ENCODE measurements around the gene NGF. TPM values are rescaled to one million over a fixed set of nuclear protein-coding genes. Genes with fewer than 3 reads are reported as not detected.
"Not testable (repeated sequence)": the region's sequence is repeated elsewhere in the genome, so short reads cannot be mapped to it uniquely, and the experiment has no call there.

NGF gene
- total RNA-seq: not detected in 2 replicates
- total RNA-seq (2013): 0.05 TPM
- polyA plus RNA-seq: not detected in 2 replicates
- not detected in 2 replicates for polyA minus RNA-seq

DNA sequence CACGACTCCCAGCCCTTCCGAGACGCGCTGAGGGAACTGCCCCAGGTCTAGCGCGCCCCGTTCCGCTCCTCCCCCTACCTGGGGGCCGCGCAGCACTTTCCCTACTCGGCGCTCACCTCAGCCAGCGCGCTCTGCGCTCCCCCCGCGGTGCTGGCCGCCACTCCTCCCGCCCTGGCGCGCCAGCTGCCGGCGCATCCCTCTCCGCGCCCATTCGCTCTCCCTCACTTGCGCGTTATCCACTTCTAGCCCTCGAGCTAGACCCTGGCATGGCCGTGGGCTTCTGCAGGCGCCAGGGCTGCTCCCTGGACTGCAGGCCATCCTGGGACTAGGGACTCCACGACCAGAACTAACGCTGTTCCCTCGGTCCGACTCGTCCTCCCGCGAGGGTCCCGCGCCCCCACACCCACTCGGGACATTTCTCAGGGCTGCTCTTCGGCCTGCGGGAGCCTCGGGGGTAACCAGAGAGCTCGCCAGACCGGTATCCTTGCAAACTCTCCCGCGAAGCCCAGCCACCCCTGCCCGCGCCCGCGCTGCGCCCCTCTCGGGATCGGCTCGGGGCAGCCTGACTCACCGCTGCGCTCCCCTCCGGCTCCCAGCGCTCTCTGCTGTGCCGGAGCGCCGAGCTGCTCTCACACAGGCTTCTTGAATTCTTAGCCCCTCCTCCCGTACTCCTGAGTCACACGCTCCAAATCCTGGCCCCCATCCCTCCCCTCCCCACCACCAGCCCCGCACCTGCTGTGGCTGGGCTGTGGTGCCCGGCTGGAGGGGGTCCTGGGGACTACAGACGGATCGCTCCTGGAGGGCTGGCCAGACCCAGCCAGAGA lies at the start of gene NGF:
Gene NGF (minus strand): TSS at position 617 of the 824 bp plus-strand sequence. CDS start 51,454 bp downstream, outside the sequence.
- Histone ChIP-seq H2AFZ (ENCODE audit: insufficient read depth, low read depth, low read length, poor library complexity, severe bottlenecking) (no peak within 1 kb of the TSS), H3K27ac (ENCODE audit: low read length in 2 of 2) (no peak within 1 kb of the TSS), H3K79me2 (ENCODE audit: control insufficient read depth, insufficient read depth, low read length) (no peaks in the 10 kb centered on the region), H3K4me1 (ENCODE audit: control insufficient read depth in 2 of 2, insufficient read depth in 2 of 2, low read length in 2 of 2) (no peaks in the 10 kb centered on the region), H3K4me3 (ENCODE audit: control extremely low read depth in 1 of 5, extremely low read depth in 1 of 5, insufficient read depth in 1 of 5, low read depth in 2 of 5, low read length in 4 of 5) (no peak within 1 kb of the TSS), H4K20me1 (ENCODE audit: control insufficient read depth, insufficient read depth, low read length, poor library complexity, severe bottlenecking) (no peaks in the 10 kb centered on the region), H3K36me3 (replicated peaks in 1 of 2; ENCODE audit: control extremely low read depth in 1 of 2, control insufficient read depth in 1 of 2, extremely low read depth in 1 of 2, insufficient read depth in 2 of 2, low read length in 1 of 2) (no peaks in the 10 kb centered on the region), H3K9ac (ENCODE audit: low read length) (no peak within 1 kb of the TSS), H3K4me2 (replicated peaks; ENCODE audit: low read depth, low read length, poor library complexity, severe bottlenecking) (no peak within 1 kb of the TSS), H3K27me3 (replicated peaks in 1 of 4; ENCODE audit: control extremely low read depth in 1 of 4, control insufficient read depth in 3 of 4, insufficient read depth in 4 of 4, low read length in 3 of 4) (peaks cover 0 to 21% (median 5%) of the 10 kb centered on the region in 4 experiments), H3K9me3 (ENCODE audit: control extremely low read depth in 1 of 3, control insufficient read depth in 2 of 3, insufficient read depth in 1 of 3, low read length in 2 of 3) (peaks cover 0 to 2% (median 0%) of the 10 kb centered on the region in 3 donors)
- WGBS (ENCODE audit: insufficient coverage): 8% methylated on average over 69 of the region's 69 CpGs
- intact Hi-C loops (cut with micrococcal nuclease): no loop called here
- CTCF ChIA-PET: no interaction called here
- POLR2A ChIA-PET: no interaction called here
- Mint-ChIP-seq H3K4me1 (no peaks in the 10 kb centered on the region), H3K9me3 (ENCODE audit: insufficient read depth) (no peaks in the 10 kb centered on the region), H3K27ac (no peak within 1 kb of the TSS), H3K4me3 (no peak within 1 kb of the TSS), H3K27me3 (peaks cover 45% of the 10 kb centered on the region)
- DNase-seq (no peak), ATAC-seq (ENCODE audit: low read depth) (no peak)
- TF ChIP-seq, protein P1, sequence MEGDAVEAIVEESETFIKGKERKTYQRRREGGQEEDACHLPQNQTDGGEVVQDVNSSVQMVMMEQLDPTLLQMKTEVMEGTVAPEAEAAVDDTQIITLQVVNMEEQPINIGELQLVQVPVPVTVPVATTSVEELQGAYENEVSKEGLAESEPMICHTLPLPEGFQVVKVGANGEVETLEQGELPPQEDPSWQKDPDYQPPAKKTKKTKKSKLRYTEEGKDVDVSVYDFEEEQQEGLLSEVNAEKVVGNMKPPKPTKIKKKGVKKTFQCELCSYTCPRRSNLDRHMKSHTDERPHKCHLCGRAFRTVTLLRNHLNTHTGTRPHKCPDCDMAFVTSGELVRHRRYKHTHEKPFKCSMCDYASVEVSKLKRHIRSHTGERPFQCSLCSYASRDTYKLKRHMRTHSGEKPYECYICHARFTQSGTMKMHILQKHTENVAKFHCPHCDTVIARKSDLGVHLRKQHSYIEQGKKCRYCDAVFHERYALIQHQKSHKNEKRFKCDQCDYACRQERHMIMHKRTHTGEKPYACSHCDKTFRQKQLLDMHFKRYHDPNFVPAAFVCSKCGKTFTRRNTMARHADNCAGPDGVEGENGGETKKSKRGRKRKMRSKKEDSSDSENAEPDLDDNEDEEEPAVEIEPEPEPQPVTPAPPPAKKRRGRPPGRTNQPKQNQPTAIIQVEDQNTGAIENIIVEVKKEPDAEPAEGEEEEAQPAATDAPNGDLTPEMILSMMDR (IDR thresholded peaks at IDR 0.05): no peak
- TF ChIP-seq EZH2 (IDR thresholded peaks at IDR 0.05; ENCODE audit: borderline replicate concordance, insufficient read depth, low read depth, low read length, poor library complexity, severe bottlenecking): no peak

DNA sequence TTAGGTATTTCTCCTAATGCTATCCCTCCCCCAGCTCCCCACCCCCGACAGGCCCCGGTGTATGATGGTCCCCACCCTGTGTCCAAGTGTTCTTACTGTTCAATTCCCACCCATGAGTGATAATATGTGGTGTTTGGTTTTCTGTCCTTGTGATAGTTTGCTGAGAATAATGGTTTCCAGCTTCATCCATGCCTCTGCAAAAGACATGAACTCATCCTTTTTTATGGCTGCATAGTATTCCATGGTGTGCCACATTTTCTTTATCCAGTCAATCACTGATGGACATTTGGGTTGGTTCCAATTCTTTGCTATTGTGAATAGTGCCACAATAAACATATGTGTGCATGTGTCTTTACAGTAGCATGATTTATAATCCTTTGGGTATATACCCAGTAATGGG lies 45.4 kb upstream of the NGF start:
- H3K4me1 ChIP-seq (ENCODE audit: control insufficient read depth in 2 of 2, insufficient read depth in 2 of 2, low read length in 2 of 2); H3K79me2 ChIP-seq (ENCODE audit: control insufficient read depth, insufficient read depth, low read length); H4K20me1 ChIP-seq (ENCODE audit: control insufficient read depth, insufficient read depth, low read length, poor library complexity, severe bottlenecking); H3K27me3 ChIP-seq (replicated peaks in 1 of 4; ENCODE audit: control extremely low read depth in 1 of 4, control insufficient read depth in 3 of 4, insufficient read depth in 4 of 4, low read length in 3 of 4); DNase-seq; H3K4me2 ChIP-seq (replicated peaks; ENCODE audit: low read depth, low read length, poor library complexity, severe bottlenecking); intact Hi-C loops (cut with micrococcal nuclease); H3K9me3 ChIP-seq (ENCODE audit: control extremely low read depth in 1 of 3, control insufficient read depth in 2 of 3, insufficient read depth in 1 of 3, low read length in 2 of 3); H3K4me3 ChIP-seq (ENCODE audit: control extremely low read depth in 1 of 5, extremely low read depth in 1 of 5, insufficient read depth in 1 of 5, low read depth in 2 of 5, low read length in 4 of 5); ATAC-seq (ENCODE audit: low read depth); H3K4me1 Mint-ChIP-seq; CTCF ChIA-PET; H3K9ac ChIP-seq (ENCODE audit: low read length); H3K27me3 Mint-ChIP-seq; H2AFZ ChIP-seq (ENCODE audit: insufficient read depth, low read depth, low read length, poor library complexity, severe bottlenecking); H3K27ac ChIP-seq (ENCODE audit: low read length in 2 of 2); POLR2A ChIA-PET; H3K36me3 ChIP-seq (replicated peaks in 1 of 2; ENCODE audit: control extremely low read depth in 1 of 2, control insufficient read depth in 1 of 2, extremely low read depth in 1 of 2, insufficient read depth in 2 of 2, low read length in 1 of 2); H3K4me3 Mint-ChIP-seq; H3K27ac Mint-ChIP-seq: not testable (repeated sequence)
- peaks cover 13% of the 10 kb centered on the region for H3K9me3 Mint-ChIP-seq (ENCODE audit: insufficient read depth)
- whole genome bisulfite sequencing (ENCODE audit: insufficient coverage): no CpG with 5 or more reads among the region's 2 CpGs
